ENCODE data around the gene CFTR.
"Not testable (repeated sequence)": the region's sequence is repeated elsewhere in the genome, so short reads cannot be mapped to it uniquely, and the experiment has no call there.

The CFTR gene

DNA sequence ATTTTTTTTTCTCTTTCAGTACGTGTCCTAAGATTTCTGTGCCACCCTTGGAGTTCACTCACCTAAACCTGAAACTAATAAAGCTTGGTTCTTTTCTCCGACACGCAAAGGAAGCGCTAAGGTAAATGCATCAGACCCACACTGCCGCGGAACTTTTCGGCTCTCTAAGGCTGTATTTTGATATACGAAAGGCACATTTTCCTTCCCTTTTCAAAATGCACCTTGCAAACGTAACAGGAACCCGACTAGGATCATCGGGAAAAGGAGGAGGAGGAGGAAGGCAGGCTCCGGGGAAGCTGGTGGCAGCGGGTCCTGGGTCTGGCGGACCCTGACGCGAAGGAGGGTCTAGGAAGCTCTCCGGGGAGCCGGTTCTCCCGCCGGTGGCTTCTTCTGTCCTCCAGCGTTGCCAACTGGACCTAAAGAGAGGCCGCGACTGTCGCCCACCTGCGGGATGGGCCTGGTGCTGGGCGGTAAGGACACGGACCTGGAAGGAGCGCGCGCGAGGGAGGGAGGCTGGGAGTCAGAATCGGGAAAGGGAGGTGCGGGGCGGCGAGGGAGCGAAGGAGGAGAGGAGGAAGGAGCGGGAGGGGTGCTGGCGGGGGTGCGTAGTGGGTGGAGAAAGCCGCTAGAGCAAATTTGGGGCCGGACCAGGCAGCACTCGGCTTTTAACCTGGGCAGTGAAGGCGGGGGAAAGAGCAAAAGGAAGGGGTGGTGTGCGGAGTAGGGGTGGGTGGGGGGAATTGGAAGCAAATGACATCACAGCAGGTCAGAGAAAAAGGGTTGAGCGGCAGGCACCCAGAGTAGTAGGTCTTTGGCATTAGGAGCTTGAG lies at the start of gene CFTR:
Gene CFTR, plus strand, starts transcription at position 801 of the 830 bp plus-strand sequence. CDS start 70 bp downstream, outside the sequence.
- no peak for DNase-seq

DNA sequence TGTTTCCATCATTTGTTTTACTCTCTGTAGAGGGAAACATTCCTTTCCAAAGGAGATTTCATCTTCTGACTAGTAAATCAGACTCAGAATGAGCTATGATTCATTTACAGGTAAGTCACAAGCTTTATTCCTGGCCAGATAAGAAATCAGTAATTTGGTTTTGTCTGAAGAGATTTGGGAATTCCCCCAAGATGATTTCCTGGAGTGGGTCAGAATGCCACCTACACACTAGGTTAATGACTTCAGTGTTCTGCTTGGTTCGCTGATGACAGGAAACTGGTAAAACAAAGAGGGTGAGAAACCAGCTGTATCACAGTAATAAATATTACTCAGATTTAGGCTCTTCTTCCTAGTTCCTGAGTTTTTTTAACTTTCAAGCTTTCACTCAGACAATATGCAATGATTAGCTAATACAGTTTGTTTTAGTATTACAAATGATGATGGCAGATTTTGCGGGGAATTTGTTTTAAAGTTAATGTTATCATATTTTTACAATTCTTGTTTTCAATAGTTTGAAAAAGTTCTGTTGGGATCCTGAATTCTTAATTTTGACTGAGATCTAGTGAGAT lies 44.3 kb upstream of the CFTR start:
- no peak for DNase-seq

DNA sequence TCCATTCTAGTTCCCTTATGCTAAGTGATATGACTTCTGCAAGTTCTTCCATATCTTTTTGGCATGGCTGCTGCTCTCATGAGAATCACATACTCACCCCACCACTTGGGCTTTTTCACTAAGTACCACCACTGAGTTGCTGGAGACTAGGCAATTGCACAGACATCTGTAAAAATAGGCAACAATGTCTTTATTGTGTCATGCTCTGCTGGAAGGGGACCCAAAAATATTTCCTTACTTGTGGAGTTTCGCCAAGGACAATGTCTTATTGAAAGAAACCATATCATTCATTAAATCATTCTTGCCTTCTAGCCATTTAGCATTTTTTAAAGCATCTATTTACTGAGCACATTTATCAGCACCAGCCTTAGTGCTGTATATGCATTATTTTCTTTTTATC lies 35.2 kb upstream of the CFTR start:
- no peak for DNase-seq

GRCh38 chr7:117445206-117445605 lies 34.6 kb upstream of the CFTR start:
- DNase-seq = no peak

GRCh38 chr7:117446220-117446815 lies 33.5 kb upstream of the CFTR start:
- DNase-seq = no peak

DNA sequence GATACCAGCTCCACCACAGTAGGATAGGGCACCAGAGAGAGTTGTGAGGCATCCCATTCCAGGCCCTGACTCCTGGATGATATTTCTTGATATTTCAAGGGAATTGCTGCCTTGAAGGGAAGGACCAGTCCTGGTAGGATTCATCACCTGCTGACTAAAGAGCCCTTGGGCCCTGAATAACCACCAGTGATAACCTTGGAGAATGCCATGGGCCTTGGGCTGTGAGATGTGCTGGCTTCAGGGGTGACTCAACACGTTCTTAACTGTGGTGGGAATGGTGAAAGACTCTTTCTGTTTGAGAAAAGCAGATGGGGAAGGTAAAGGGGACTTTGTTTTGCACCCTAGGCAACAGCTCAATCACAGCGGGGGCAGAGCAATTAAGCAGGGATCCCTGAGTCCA lies 31.2 kb upstream of the CFTR start:
- DNase-seq = no peak

DNA sequence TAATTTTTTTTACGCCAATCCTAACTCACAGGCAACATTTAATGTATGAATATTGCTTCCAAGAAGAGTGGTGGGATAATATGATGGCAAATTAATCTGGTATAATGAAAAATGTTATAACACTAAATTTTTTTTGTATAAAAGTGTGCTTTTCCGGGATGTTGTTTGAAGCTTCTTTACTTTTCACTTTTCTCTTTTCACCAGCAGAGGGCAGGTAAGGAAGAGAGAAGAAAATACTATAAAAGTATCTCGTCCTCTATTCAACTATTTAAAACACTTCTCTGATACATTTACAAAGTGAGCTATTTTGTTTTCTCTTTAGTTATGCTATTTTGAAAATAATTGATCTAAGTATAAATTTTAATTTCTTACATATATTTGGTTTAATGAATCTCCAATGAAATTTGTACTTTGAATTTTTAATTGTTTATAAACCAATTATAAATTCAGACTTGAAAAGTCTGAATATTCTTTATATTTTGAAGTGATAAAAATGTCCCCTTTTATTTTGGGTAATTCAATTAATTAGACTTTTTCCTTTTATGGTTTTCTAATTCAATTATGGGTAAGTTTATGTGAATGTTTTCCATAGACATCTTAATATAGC lies 20.7 kb upstream of the CFTR start:
- DNase-seq = no peak

- DNase-seq = no peak
Observed at GRCh38 chr7:117459735-117460134, 20.1 kb upstream of the CFTR start.

DNA sequence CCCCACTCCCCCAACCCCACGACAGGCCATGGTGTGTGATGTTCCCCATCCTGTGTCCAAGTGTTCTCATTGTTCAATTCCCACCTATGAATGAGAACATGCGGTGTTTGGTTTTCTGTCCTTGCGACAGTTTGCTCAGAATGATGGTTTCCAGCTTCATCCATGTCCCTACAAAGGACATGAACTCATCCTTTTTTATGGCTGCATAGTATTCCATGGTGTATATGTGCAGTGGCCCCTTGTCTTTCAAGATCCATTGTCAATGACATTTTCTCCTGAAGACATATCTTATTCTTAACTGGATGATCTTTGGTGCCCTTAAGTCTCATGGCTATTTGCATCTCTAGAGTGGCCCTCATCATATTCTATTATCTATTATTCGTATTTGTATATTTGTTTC lies 19.0 kb upstream of the CFTR start:
- not testable (repeated sequence) for DNase-seq

- DNase-seq = no peak
Observed at GRCh38 chr7:117468174-117468573, 11.7 kb upstream of the CFTR start.

DNA sequence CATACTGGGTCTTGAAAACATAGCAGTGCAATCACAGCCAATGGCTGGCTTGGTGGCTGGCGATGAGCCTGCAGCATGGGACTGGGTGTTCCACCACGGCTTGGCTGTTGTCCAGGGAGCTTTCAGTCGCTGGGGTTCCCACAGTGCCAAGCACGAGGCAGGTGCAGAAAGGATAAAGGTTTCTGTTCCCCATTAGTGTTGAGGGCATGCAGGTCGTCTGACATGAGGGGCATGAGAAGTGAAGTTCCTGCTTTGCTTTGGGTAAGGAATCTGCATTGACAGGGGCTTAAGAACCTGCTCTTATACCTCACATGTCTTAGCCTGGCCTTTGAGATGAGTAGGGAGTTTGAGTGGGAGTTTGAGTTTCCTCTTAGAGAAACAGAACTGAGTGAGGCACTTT lies 9.0 kb upstream of the CFTR start:
- DNase-seq = no peak

GRCh38 chr7:117472335-117472734 lies 7.5 kb upstream of the CFTR start:
- DNase-seq = no peak

- no peak for DNase-seq
Observed at GRCh38 chr7:117476557-117477215, 3.1 kb upstream of the CFTR start.

DNA sequence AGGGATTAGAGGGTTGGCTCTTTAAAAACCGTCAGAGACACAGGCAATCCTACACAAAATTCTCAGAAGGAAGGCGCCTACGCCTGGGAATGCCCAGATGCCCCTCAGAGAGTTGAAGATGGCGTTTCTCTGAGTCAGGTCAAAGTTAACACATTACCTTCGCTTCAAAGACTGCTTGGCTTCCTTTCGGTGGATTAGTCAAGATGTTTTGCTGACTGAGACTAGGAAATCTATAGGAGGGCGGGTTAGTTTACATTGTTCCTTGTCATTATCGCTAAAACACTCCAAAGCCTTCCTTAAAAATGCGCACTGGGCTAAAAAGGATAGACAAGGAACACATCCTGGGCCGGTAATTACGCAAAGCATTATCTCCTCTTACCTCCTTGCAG lies 995 bp upstream of the CFTR start:
- no peak for DNase-seq

DNA sequence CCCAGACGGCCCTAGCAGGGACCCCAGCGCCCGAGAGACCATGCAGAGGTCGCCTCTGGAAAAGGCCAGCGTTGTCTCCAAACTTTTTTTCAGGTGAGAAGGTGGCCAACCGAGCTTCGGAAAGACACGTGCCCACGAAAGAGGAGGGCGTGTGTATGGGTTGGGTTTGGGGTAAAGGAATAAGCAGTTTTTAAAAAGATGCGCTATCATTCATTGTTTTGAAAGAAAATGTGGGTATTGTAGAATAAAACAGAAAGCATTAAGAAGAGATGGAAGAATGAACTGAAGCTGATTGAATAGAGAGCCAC lies 184 bp downstream of the CFTR start:
- no peak for DNase-seq

DNA sequence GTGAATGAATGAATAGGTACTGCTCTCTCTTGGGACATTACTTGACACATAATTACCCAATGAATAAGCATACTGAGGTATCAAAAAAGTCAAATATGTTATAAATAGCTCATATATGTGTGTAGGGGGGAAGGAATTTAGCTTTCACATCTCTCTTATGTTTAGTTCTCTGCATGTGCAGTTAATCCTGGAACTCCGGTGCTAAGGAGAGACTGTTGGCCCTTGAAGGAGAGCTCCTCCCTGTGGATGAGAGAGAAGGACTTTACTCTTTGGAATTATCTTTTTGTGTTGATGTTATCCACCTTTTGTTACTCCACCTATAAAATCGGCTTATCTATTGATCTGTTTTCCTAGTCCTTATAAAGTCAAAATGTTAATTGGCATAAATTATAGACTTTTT lies 1.2 kb downstream of the CFTR start:
- no peak for DNase-seq

GRCh38 chr7:117485118-117485620 lies 5.3 kb downstream of the CFTR start:
- no peak for DNase-seq

GRCh38 chr7:117489016-117489415 lies 9.2 kb downstream of the CFTR start:
- no peak for DNase-seq

DNA sequence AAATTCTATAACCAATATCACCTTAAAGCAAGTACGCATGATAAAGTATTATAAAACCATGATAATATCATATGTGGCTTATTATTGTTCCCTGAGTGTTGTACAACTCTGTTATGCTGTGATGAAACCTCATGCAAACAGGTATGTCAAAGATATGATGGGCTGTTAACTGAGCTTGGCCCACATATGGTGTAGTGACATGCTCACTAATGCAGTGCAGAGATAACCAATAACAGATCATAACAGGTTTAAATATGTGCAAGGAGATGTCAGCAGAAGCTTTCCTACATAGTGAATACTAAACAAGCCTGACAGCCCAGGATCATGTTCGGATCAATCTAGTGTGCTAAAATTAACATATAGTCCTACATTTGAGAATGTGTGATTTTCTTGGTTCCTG lies 9.6 kb downstream of the CFTR start:
- DNase-seq = no peak

DNA sequence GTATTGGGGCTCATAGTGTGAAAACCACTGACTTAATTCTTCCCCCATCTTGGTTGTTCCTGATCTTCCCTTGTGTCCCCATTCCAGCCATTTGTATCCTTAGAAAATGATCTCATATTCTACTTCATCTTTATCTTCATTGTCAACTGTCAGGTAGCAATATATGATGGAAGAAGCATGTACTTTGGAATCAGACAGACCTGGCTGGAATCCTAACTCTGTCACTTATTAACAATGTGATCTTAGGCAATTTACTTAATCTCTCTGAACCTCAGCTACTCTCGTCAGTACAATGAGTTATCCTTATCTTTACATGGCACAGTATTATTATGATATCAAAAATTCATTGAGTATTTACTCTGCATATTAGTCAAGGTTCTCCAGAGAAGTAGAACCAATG lies 10.1 kb downstream of the CFTR start:
- no peak for DNase-seq

GRCh38 chr7:117492649-117493048 lies 12.8 kb downstream of the CFTR start:
- DNase-seq = no peak

GRCh38 chr7:117493460-117493859 lies 13.6 kb downstream of the CFTR start:
- DNase-seq = no peak

DNA sequence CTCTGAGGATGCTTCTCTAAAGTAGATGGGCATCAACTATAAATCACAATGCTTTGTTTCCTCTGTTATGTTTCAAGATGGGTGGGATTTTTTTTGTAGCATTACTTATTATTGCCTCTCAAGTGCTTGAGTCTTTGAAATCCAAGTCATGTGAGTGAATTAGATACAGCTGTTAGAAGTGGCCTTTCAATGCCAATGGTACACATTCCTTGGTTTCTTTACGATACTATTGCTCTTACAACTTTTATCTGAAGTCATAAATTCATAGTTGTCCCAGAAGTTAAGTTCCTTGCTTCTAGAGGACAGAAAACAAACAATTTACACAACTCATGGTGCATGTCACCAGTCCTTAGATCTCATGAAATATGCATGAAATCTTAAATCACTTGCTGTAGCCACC lies 15.5 kb downstream of the CFTR start:
- no peak for DNase-seq

Data from 8988T (cell line).